NOMO-1 treated with dmso at 0.1 percent for 144 hours (cell line): Measurements from ENCODE around the gene HOXB1.

Source experiments
- DNase-seq: peaks from one replicate; lab custom pipeline; 2025; ENCODE audit not compliant: unreplicated experiment; lab: John Stamatoyannopoulos, UW

HOXB1 gene

DNA sequence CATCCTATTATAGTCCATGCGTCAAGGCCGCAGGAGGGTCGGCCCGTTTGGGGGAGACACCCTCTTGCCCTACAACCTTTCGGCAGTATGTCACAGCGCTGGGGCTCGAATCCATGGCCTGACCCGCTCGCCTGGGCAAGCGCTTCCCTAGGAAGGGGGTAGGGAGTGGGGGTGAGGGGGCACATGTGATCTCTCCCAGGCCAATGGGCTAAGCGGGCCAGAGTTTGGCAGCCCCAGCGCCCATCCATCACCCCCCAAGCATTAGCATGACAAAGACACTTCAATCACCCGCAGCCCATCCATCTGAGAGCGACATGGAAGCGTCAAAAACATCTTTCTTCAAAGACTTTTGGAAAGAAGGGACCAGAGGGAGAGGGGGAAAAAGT is at the start of gene HOXB1:
TSS of gene HOXB1 (minus strand) at position 125 of the 386 bp plus-strand sequence. CDS start at position 18, 107 bp downstream.
- no peak for DNase-seq

DNA sequence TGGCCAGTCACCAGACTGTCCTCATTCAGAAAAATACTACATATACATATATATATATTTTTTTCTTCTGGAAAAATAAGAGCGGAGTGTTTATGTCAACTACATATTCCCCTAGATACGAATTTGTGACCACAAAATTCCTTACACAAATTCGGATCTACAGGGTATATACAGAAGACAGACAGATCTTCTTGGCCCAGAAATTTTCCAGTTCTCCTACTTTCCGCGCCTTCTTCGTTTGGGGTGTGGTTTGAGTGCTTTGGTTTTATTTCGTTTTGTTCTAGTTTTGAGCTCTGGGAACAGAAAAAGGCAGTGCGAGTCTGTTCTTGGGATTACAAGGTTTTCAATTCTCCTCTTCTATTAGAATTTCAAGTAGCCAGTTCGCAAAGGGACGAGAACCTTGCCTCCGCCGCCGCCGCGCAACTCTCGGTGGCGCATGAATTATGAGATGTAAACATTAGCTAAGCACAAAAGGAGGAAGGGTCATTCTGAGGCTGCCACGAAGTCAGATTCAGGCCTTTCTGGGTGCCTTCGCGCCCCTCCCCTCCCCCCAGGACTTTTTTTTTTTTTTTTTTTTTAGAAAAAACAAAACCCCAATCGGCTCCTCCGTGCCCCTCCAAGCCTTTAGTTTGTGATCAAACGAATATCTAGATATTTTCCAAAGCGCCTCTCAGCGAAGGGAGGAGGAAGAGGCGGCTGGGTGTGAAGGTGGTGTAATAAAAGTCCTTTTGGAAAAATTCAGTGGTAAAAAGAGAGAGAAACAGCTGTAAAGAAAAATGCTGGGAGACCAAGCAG is 49.1 kb upstream of the HOXB1 start:
- DNase-seq: no peak

GRCh38 chr17:48579471-48579759 is 48.6 kb upstream of the HOXB1 start:
- no peak for DNase-seq

- DNase-seq: no peak
Observed at GRCh38 chr17:48578616-48579470, 48.0 kb upstream of the HOXB1 start.

DNA sequence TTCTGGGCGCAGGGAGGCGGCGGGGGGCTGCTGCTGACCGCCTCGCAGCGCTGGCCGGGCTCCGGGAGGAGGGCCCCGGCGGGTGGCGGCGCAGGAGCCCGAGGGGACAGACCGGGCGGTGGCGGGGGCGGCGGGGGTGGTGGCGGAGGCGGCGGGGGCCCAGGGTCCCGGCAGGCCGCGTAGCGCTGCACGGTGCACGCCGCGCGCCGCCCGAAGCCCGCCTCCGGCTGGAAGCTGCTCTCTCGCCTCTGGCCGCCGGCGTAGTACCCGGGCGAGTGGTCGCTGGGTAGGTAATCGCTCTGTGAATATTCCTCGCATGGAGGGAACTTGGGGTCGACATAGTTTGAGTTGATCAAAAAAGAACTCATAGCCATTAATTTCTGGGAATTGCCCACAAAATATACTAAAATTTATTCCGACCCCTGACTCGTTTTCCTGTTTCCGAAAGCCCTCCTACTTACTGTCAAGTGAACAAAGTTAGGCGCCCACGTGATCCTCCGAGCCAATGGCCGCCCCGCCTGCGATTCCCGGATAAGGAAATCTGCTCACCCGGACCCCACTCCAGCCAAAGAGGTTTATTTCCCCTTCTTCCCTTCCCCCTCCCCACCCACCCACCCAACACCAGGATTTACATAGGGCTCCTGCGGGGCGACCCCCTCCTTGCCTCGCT is 47.3 kb upstream of the HOXB1 start, which contains the start of gene HOXB4:
TSS of gene HOXB4 (minus strand) at position 405 of the 670 bp plus-strand sequence. CDS start at position 374, 31 bp downstream.
- peak; percentile 42 for DNase-seq

DNA sequence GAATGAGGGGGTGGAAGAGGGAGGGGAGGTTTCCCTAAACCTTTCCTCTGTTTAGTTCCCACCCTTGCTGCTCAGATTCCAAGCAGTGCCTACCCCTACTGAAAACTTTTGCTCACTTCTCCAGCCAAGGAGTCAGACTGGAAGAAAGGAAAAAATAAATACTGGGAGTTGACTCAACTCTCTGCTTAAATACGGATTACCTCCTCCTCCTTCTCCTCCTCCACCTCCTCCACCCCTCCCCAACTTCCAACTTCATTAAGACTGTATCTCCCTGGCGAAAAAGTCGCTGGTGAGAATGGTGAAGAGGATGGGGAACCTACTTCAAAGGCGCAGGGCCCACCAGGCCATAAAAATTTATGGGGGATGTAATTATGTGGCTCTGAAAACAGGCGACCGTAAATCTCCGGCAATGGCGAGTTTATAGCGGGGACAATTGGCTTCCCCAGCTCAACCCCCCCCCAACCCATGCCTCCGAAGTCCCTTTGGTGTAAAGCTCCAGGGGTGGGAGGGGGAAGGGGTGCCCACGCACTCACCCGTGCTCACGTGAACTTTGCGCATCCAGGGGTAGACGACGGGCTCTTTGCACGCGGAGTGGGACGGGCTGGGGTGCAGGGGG is 46.6 kb upstream of the HOXB1 start:
- no peak for DNase-seq

- no peak for DNase-seq
Observed at GRCh38 chr17:48576479-48577309, 45.9 kb upstream of the HOXB1 start.

GRCh38 chr17:48575673-48576478 is 45.1 kb upstream of the HOXB1 start:
- no peak for DNase-seq

DNA sequence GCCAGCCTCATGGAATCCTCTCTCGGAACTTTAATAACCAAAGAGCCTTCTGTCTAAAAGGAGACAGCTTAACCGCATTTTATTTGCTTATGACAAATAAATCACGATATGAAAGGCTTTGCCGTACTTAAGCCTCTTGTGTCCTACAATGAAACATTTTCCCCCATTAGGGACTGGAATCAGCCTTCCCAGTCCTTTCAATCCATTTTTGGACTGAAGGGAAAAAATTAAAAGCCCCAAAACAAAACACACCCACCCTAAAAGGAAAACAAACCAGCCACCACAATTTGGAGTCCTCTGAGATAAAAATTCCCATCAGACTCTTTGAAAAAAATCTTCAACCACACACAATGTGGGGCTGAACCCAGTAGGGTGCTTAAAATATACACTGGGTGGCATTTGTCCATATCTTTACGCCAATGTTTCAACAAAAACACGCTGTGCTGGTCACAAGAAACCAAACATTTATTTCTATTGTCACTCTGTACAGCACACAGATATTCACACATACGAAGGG is 44.3 kb upstream of the HOXB1 start:
- DNase-seq: no peak

- DNase-seq: no peak
Observed at GRCh38 chr17:48574505-48575065, 43.8 kb upstream of the HOXB1 start.

DNA sequence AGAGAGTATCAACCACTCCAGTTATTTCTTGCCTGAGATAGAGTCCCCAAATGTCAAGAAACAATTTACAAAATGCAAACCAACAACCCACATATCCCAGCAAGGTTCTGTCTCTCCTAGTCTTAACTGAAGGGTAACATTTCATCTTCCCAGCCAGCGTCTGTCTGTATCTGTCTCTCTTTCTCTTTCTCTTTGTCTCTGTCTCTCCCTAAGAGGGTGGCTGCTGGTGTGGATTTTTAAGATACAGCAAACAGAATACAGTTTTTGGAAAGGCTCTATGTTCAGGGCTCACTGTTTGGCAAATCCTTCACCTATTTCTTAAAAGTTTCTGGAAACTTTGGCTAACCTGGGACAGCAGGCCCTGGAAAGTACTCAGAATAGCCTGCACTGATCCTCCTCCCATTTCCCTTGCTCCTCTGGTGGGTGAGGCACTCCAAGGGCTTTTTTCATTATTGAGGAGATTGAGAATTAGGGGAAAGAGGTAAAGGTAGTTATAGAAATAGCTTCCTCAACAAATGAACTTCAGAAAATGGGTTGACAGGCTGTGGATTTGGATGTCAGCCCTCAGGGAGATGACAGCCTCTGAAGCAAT is 41.1 kb upstream of the HOXB1 start:
- DNase-seq: no peak

GRCh38 chr17:48571024-48571818 is 40.4 kb upstream of the HOXB1 start:
- no peak for DNase-seq

DNA sequence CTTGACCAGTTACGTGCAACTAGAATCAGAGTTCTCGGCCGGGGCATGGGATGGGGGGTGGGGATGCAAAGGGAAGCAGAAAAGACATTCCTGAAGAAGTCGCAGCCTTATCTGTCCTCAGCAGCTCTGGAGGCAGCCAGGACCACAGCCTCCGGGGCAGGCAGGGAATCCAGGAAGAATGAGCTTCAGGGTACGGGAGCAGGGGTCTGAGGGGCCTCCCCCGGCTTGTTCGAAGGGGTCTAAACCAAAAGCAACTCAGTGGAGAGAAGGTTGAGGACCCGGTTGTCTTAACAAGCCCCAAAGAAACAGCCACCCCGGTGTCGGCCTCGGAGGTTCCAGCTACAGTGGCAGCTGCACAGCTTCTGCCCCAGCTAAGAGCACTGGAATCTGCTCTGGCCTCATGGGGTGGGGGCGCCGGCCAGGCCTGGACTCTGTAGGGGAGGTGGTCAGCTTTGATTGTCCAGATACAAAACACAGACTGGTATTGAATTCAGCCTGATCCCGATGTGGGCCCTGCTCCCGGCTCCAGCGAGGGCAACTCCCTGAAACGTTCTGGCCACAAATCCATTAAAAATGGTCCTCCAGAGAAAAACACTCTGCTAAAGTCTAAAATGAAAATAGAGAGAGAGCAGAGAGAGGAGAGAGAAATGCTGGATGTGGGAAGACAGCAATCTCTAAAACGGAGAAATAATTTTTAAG is 39.7 kb upstream of the HOXB1 start:
- DNase-seq: no peak

GRCh38 chr17:48569674-48570324 is 39.0 kb upstream of the HOXB1 start:
- DNase-seq: no peak

GRCh38 chr17:48569240-48569582 is 38.4 kb upstream of the HOXB1 start:
- DNase-seq: no peak

GRCh38 chr17:48568499-48569239 is 37.9 kb upstream of the HOXB1 start:
- no peak for DNase-seq
